SK-N-SH (cell line): ENCODE data around the gene OR7G1. TPM values are rescaled to one million over a fixed set of nuclear protein-coding genes. Genes with fewer than 3 reads are reported as not detected.

Experiments used
- CTCF ChIA-PET: fragments of 300-600, 350-600 bp; formaldehyde crosslinking; extraction: SDS; loops from one replicate; lab custom pipeline; 2021; lab: Yijun Ruan, JAX
- POLR2A ChIA-PET: fragments of 350-600 bp; sonication (Branson Sonifier 250); formaldehyde crosslinking; extraction: SDS; loops from one replicate; lab custom pipeline; 2020; ENCODE audit warnings: antibody characterized with exemption, inconsistent platforms; lab: Yijun Ruan, JAX
- DNase-seq: peaks from one replicate; pipeline ENCODE4 v3.0.0; 2012
- H2AFZ ChIP-seq: fragments of 200-600 bp; sonication (generic); 2 replicates; pipeline ENCODE4 v1.8.1; 2016; ENCODE audit warnings: antibody characterized with exemption, mild to moderate bottlenecking, low read depth
- H3F3A ChIP-seq: fragments of 200-600 bp; sonication (generic); replicated peaks from 2 replicates; pipeline ENCODE3; 2016; ENCODE audit warnings: antibody characterized with exemption, mild to moderate bottlenecking; ENCODE audit not compliant: insufficient read depth
- H3K27ac ChIP-seq, 2 experiments: fragments of 200-500 bp in 1 of 2; fragments of 200-600 bp in 1 of 2; sonication (Bioruptor generic) in 1 of 2; sonication (generic), shearing (Covaris generic) in 1 of 2; 2 replicates each; pipeline versions ENCODE4 v1.5.1 to v1.6.1; 2014 to 2016; ENCODE audit warnings: low read depth in 2 of 2, inconsistent platforms in 1 of 2, low read length in 1 of 2, mild to moderate bottlenecking in 1 of 2, mixed read lengths in 1 of 2
- H3K27me3 ChIP-seq: fragments of 200-600 bp; sonication (generic), shearing (Covaris generic); 2 replicates; pipeline ENCODE4 v1.6.1; 2016; ENCODE audit warnings: mixed run types; ENCODE audit not compliant: insufficient read depth
- H3K36me3 ChIP-seq, 2 experiments: fragments of 200-500 bp in 1 of 2; fragments of 200-600 bp in 1 of 2; sonication (Bioruptor generic) in 1 of 2; sonication (generic) in 1 of 2; replicated peaks in 1 of 2; 2 replicates each; pipeline versions ENCODE3 to v1.5.1; 2014 to 2016; ENCODE audit warnings: low read length in 1 of 2, mild to moderate bottlenecking in 1 of 2; ENCODE audit not compliant: insufficient read depth in 2 of 2, control insufficient read depth in 1 of 2
- H3K4me1 ChIP-seq, 2 experiments: fragments of 200-500 bp in 1 of 2; fragments of 200-600 bp in 1 of 2; sonication (Bioruptor generic) in 1 of 2; sonication (generic), shearing (Covaris generic) in 1 of 2; 2 replicates each; pipeline versions ENCODE4 v1.5.1 to v1.6.1; 2014 to 2016; ENCODE audit warnings: low read depth in 1 of 2, low read length in 1 of 2, mixed run types in 1 of 2; ENCODE audit not compliant: insufficient read depth in 2 of 2, control insufficient read depth in 1 of 2
- H3K4me2 ChIP-seq: fragments of 200-600 bp; sonication (generic), shearing (Covaris generic); 2 replicates; pipeline ENCODE4 v1.6.1; 2017; ENCODE audit warnings: mixed run types
- H3K4me3 ChIP-seq, 2 experiments: fragments of 200-500 bp in 1 of 2; fragments of 200-600 bp in 1 of 2; sonication (Bioruptor generic) in 1 of 2; sonication (generic), shearing (Covaris generic) in 1 of 2; 2 replicates each; pipeline versions ENCODE4 v1.5.1 to v1.8.1; 2014 to 2016; ENCODE audit warnings: low read depth in 2 of 2, inconsistent platforms in 1 of 2, low read length in 1 of 2, mild to moderate bottlenecking in 1 of 2, mixed read lengths in 1 of 2, moderate library complexity in 1 of 2
- H3K79me2 ChIP-seq: fragments of 200-600 bp; sonication (generic); 2 replicates; pipeline ENCODE4 v1.8.1; 2017; ENCODE audit warnings: mild to moderate bottlenecking; ENCODE audit not compliant: insufficient read depth
- H3K9ac ChIP-seq: fragments of 200-600 bp; sonication (generic); 2 replicates; pipeline ENCODE4 v1.6.1; 2017; ENCODE audit warnings: mixed run types
- H3K9me2 ChIP-seq: fragments of 200-600 bp; sonication (generic); 2 replicates; pipeline ENCODE4 v1.6.1; 2017; ENCODE audit warnings: mixed run types
- H3K9me3 ChIP-seq: fragments of 200-600 bp; sonication (generic); 2 replicates; pipeline ENCODE4 v1.6.1; 2017; ENCODE audit warnings: mixed run types, mild to moderate bottlenecking, moderate library complexity
- H4K20me1 ChIP-seq: fragments of 200-600 bp; sonication (generic); 2 replicates; pipeline ENCODE4 v1.6.1; 2017; ENCODE audit warnings: mild to moderate bottlenecking, mixed run types; ENCODE audit not compliant: insufficient read depth
- ELF1 ChIP-seq: IDR thresholded peaks from 2 replicates; pipeline ENCODE4 v1.4.0; 2012
- FOXJ3 ChIP-seq: sonication (generic); formaldehyde crosslinking; IDR thresholded peaks from 2 replicates; pipeline ENCODE4 v1.5.1; 2020; ENCODE audit warnings: mild to moderate bottlenecking, missing genetic modification reagents
- FOXM1 ChIP-seq: IDR thresholded peaks from 2 replicates; pipeline ENCODE4 v1.4.0; 2012; ENCODE audit warnings: low read depth, mild to moderate bottlenecking
- GATA2 ChIP-seq: sonication (generic); formaldehyde crosslinking; IDR thresholded peaks from 2 replicates; pipeline ENCODE4 v1.5.0; 2020; ENCODE audit warnings: mild to moderate bottlenecking, missing genetic modification reagents
- MEF2A ChIP-seq: IDR thresholded peaks from 2 replicates; pipeline ENCODE4 v1.4.0; 2012; ENCODE audit warnings: low read depth, borderline replicate concordance
- NFIC ChIP-seq: IDR thresholded peaks from 2 replicates; pipeline ENCODE4 v1.4.0; 2012; ENCODE audit warnings: borderline replicate concordance
- RAD21 ChIP-seq: IDR thresholded peaks from 2 replicates; pipeline ENCODE4 v1.6.1; 2012; ENCODE audit warnings: mild to moderate bottlenecking, low read length
- SMC3 ChIP-seq: IDR thresholded peaks from 2 replicates; pipeline ENCODE4 v1.6.1; 2012; ENCODE audit warnings: low read depth, low read length, improper control_type of control experiment
- USF2 ChIP-seq: fragments of 150-350 bp; IDR thresholded peaks from 2 replicates; pipeline ENCODE4 v1.6.1; 2017; ENCODE audit warnings: antibody characterized with exemption, low read length, low read depth, borderline replicate concordance
- ZBTB33 ChIP-seq: IDR thresholded peaks from 2 replicates; pipeline ENCODE4 v1.4.0; 2012; ENCODE audit warnings: low read depth, borderline replicate concordance
- WGBS: methylation state at CpG from one replicate; pipeline ENCODE4 v1.1.6; 2017; ENCODE audit warnings: low lambda C conversion rate; 5-methylcytosine and 5-hydroxymethylcytosine counted together
- polyA plus RNA-seq, 3 experiments: library from polyadenylated mRNA; depleted of rRNA; stranded (reverse); fragments of >200 nt; gene quantifications; 2 replicates each; pipeline ENCODE4 v1.2.3, GENCODE V29; 2012
- TF ChIP-seq, protein P1 (sequence below): IDR thresholded peaks from 2 replicates; pipeline ENCODE4 v1.4.0; 2012; ENCODE audit warnings: low read depth, borderline replicate concordance
- TF ChIP-seq, protein P2 (sequence below): IDR thresholded peaks from 2 replicates; pipeline ENCODE4 v1.4.0; 2012; ENCODE audit warnings: low read depth
- TF ChIP-seq, protein P3 (sequence below): fragments of 150-350 bp; IDR thresholded peaks from 2 replicates; pipeline ENCODE4 v1.6.1; 2016; ENCODE audit warnings: mild to moderate bottlenecking, low read depth, low read length
- TF ChIP-seq, protein P4 (sequence below): fragments of 200-600 bp; sonication (generic); IDR thresholded peaks from 2 replicates; pipeline ENCODE4 v1.6.1; 2017; ENCODE audit warnings: antibody characterized with exemption, mild to moderate bottlenecking, moderate library complexity

OR7G1 gene
- polyA plus RNA-seq, 1 of the 3 experiments (the other 2 are of a cell fraction) = not detected

DNA sequence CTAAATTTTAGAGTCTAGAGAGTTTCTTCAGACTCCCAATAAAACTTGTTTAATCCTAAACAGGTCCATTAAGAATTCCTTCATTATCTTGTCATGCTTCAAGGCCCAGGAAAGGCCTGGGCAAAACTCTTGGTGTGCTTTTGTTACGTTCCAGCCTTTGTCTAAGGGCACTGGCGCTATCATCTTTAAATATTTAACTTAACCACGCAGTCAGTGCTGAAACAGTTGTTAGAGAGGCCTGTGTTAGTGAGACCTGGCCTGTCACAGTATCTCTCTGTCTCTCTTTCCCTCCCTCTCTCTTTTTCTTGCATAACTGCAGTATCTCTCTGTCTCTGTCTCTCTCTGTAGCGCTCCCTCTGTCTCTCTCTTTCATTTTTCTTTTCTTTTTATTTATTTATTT, 36.9 kb downstream of the OR7G1 start:
- Histone ChIP-seq H2AFZ (no peak overlapping the region), H3F3A (peaks cover 10% of the 10 kb centered on the region), H3K4me2 (no peak overlapping the region), H3K27ac (no peak overlapping the region), H3K9me2 (no peaks in the 10 kb centered on the region), H3K27me3 (peaks cover 4% of the 10 kb centered on the region; the same call in 1 of the 2 replicates), H3K4me3 (no peak overlapping the region), H3K79me2 (no peaks in the 10 kb centered on the region), H4K20me1 (no peaks in the 10 kb centered on the region), H3K36me3 (no peaks in the 10 kb centered on the region), H3K9ac (no peak overlapping the region), H3K4me1 (peaks cover 0 to 9% of the 10 kb centered on the region in 2 experiments; a peak in 2 of 4 replicates), H3K9me3 (no peaks in the 10 kb centered on the region)
- ChIA-PET POLR2A (no interaction called here), CTCF (no interaction called here)
- DNase-seq = no peak
- TF ChIP-seq SMC3 (no peak), USF2 (no peak), FOXM1 (no peak), GATA2 (CRISPR knock-in tag) (no peak), NFIC (no peak), RAD21 (no peak), ELF1 (no peak), FOXJ3 (CRISPR knock-in tag) (no peak), MEF2A (no peak), ZBTB33 (no peak)
- TF ChIP-seq, protein P1, sequence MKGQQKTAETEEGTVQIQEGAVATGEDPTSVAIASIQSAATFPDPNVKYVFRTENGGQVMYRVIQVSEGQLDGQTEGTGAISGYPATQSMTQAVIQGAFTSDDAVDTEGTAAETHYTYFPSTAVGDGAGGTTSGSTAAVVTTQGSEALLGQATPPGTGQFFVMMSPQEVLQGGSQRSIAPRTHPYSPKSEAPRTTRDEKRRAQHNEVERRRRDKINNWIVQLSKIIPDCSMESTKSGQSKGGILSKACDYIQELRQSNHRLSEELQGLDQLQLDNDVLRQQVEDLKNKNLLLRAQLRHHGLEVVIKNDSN = no peak
- TF ChIP-seq, protein P2, sequence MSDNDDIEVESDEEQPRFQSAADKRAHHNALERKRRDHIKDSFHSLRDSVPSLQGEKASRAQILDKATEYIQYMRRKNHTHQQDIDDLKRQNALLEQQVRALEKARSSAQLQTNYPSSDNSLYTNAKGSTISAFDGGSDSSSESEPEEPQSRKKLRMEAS = no peak
- TF ChIP-seq, protein P3, sequence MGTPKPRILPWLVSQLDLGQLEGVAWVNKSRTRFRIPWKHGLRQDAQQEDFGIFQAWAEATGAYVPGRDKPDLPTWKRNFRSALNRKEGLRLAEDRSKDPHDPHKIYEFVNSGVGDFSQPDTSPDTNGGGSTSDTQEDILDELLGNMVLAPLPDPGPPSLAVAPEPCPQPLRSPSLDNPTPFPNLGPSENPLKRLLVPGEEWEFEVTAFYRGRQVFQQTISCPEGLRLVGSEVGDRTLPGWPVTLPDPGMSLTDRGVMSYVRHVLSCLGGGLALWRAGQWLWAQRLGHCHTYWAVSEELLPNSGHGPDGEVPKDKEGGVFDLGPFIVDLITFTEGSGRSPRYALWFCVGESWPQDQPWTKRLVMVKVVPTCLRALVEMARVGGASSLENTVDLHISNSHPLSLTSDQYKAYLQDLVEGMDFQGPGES = no peak
- TF ChIP-seq, protein P4, sequence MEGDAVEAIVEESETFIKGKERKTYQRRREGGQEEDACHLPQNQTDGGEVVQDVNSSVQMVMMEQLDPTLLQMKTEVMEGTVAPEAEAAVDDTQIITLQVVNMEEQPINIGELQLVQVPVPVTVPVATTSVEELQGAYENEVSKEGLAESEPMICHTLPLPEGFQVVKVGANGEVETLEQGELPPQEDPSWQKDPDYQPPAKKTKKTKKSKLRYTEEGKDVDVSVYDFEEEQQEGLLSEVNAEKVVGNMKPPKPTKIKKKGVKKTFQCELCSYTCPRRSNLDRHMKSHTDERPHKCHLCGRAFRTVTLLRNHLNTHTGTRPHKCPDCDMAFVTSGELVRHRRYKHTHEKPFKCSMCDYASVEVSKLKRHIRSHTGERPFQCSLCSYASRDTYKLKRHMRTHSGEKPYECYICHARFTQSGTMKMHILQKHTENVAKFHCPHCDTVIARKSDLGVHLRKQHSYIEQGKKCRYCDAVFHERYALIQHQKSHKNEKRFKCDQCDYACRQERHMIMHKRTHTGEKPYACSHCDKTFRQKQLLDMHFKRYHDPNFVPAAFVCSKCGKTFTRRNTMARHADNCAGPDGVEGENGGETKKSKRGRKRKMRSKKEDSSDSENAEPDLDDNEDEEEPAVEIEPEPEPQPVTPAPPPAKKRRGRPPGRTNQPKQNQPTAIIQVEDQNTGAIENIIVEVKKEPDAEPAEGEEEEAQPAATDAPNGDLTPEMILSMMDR = no peak
- 56% methylated on average over 4 of the region's 4 CpGs for WGBS
